Measurements from ENCODE around the gene ZNF468.
"Not testable (repeated sequence)": the region's sequence is repeated elsewhere in the genome, so short reads cannot be mapped to it uniquely, and the experiment has no call there.

Gene ZNF468
- 13.7 to 49.0 (median 27.1) reads per million in 17 experiments for total RNA-seq

- peak; percentile 74 to 89 (median 82) for DNase-seq
These were observed at the start of gene ZNF468 for GRCh38 chr19:52857378-52858191. Gene ZNF468, minus strand, starts transcription at chr19:52857619. Its CDS starts 3,347 bp downstream, at chr19:52854272.

- not testable (repeated sequence) for DNase-seq
These were observed 46.8 kb upstream of the ZNF468 start for GRCh38 chr19:52904052-52904780.

- no peak for DNase-seq
These were observed 44.4 kb upstream of the ZNF468 start for GRCh38 chr19:52901842-52902241.

GRCh38 chr19:52898596-52898995 is 41.2 kb upstream of the ZNF468 start:
- DNase-seq = not testable (repeated sequence)

GRCh38 chr19:52898101-52898500 is 40.7 kb upstream of the ZNF468 start:
- no peak for DNase-seq

GRCh38 chr19:52897138-52897935 is 39.9 kb upstream of the ZNF468 start, which contains the start of gene ZNF320:
Gene ZNF320, minus strand, starts transcription at chr19:52897635. Its CDS starts 7,380 bp downstream, at chr19:52890255.
- peak; percentile 96 to 99 (median 98) for DNase-seq

GRCh38 chr19:52896431-52897137 is 39.2 kb upstream of the ZNF468 start:
- DNase-seq = peak; percentile 28 to 49 (median 32)

GRCh38 chr19:52891336-52891735 is 33.9 kb upstream of the ZNF468 start:
- DNase-seq = no peak

- DNase-seq = no peak
These were observed 32.5 kb upstream of the ZNF468 start for GRCh38 chr19:52889931-52890330.

GRCh38 chr19:52889076-52889475 is 31.7 kb upstream of the ZNF468 start:
- DNase-seq = no peak

- DNase-seq = no peak
These were observed 23.5 kb upstream of the ZNF468 start for GRCh38 chr19:52880895-52881389.

GRCh38 chr19:52872996-52873395 is 15.6 kb upstream of the ZNF468 start:
- DNase-seq = not testable (repeated sequence)

GRCh38 chr19:52871466-52871865 is 14.0 kb upstream of the ZNF468 start:
- DNase-seq = no peak

GRCh38 chr19:52868031-52868430 is 10.6 kb upstream of the ZNF468 start:
- not testable (repeated sequence) for DNase-seq

GRCh38 chr19:52856540-52857377 is 660 bp downstream of the ZNF468 start:
- DNase-seq = peak in 3 of 4 experiments; percentile 3 to 13 (median 7)

- DNase-seq = not testable (repeated sequence)
These were observed 10.1 kb downstream of the ZNF468 start for GRCh38 chr19:52847352-52847751.

GRCh38 chr19:52840825-52841465 is 16.5 kb downstream of the ZNF468 start:
- DNase-seq = not testable (repeated sequence)

GRCh38 chr19:52834289-52834688 is 23.1 kb downstream of the ZNF468 start:
- DNase-seq = not testable (repeated sequence)

GRCh38 chr19:52833541-52833940 is 23.9 kb downstream of the ZNF468 start:
- not testable (repeated sequence) for DNase-seq

- DNase-seq = not testable (repeated sequence)
These were observed 27.6 kb downstream of the ZNF468 start for GRCh38 chr19:52829866-52830265.
